ENCODE results near the gene CBX4. TPM values are rescaled to one million over a fixed set of nuclear protein-coding genes. Genes with fewer than 3 reads are reported as not detected.

Gene CBX4
- total RNA-seq, 1 donor from 2014 or later = 25.7 TPM

GRCh38 chr17:79818026-79818758, 21.0 kb downstream of the CBX4 start:
- Histone ChIP-seq H3K4me3 (no peak overlapping the region), H3K27ac (no peak overlapping the region), H3K4me1 (peaks cover 7 to 12% of the 10 kb centered on the region in 2 donors), H3K27me3 (peaks cover 29% of the 10 kb centered on the region), H3K9me3 (no peaks in the 10 kb centered on the region), H3K36me3 (no peaks in the 10 kb centered on the region)
- intact Hi-C loops (cut with DNase I) = no loop called here
- TF ChIP-seq CTCF (IDR thresholded peaks at IDR 0.05) = no peak
- DNase-seq (ENCODE audit: low spot score in 2 of 2) = no peak

- H3K4me3 ChIP-seq = no peak overlapping the region
- peaks cover 49% of the 10 kb centered on the region for H3K27me3 ChIP-seq
- no peak overlapping the region for H3K27ac ChIP-seq
- H3K36me3 ChIP-seq = no peaks in the 10 kb centered on the region
- H3K9me3 ChIP-seq = no peaks in the 10 kb centered on the region
- no peak for DNase-seq (ENCODE audit: low spot score in 2 of 2)
- TF ChIP-seq CTCF (IDR thresholded peaks at IDR 0.05) = no peak
- intact Hi-C loops (cut with DNase I) = loop anchor here (2.0 kb wide), 1 partner anchor 41 kb away; no protein-coding TSS in a partner anchor
- peaks cover 21 to 33% of the 10 kb centered on the region in 2 donors for H3K4me1 ChIP-seq
These were observed 23.3 kb downstream of the CBX4 start for GRCh38 chr17:79815836-79816461.

DNA sequence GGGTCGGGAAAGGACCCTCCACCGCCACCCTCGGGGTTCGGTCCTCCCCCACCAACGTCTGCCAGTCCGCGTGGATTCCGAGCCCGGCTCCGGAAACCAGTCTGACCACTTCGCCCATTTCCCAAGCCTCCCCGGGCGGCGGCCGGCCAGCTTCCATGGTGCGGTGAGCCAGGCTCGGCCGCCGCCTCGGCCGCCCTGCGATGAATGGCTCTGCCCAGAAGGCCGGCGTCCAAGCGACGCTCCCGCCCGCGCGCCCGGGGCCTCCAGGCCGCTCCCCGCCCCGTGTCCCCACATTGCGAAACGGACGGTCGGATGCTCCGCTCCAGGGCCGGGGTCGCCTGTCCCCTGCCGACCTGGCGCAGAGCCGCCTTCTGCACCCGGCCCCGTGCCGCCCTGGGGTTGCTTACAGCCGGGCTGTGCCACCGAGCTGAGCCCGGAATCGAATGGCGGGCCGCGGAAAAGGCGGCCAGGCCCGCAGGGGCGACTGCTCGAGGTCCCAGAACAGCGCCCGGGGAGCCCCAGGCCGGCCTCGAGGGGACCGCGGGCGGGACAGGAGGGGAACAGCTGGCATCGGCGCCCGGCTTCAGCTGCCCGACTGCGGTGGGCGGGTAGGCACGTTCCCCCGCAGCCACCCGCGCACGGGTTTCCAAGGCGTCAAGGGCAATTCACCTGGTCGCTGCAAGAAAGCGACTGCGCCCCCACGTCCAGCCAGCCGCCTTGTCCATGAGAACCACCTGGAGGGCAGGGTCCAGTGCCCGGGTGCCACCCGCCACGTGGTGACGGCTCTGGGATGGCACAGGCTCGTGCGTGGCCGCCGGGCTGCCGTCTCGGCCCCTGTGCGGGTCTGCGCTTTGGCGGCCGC, 24.0 kb downstream of the CBX4 start:
- H3K4me1 ChIP-seq = peaks cover 23 to 39% of the 10 kb centered on the region in 2 donors
- H3K9me3 ChIP-seq = no peaks in the 10 kb centered on the region
- H3K27me3 ChIP-seq = peaks cover 51% of the 10 kb centered on the region
- H3K4me3 ChIP-seq = peak overlapping the region; percentile 24 to 59
- DNase-seq (ENCODE audit: low spot score in 2 of 2) = no peak
- no peak for TF ChIP-seq CTCF (IDR thresholded peaks at IDR 0.05)
- intact Hi-C loops (cut with DNase I) = loop anchor here (2.0 kb wide), 1 partner anchor 40 kb away; no protein-coding TSS in a partner anchor
- no peaks in the 10 kb centered on the region for H3K36me3 ChIP-seq
- no peak overlapping the region for H3K27ac ChIP-seq

- intact Hi-C loops (cut with DNase I) = loop anchor here (2.0 kb wide), 1 partner anchor 40 kb away; no protein-coding TSS in a partner anchor
- Histone ChIP-seq H3K4me3 (peak overlapping the region; percentile 24 to 59), H3K9me3 (no peaks in the 10 kb centered on the region), H3K27me3 (peaks cover 56% of the 10 kb centered on the region), H3K36me3 (no peaks in the 10 kb centered on the region), H3K4me1 (peaks cover 23 to 44% of the 10 kb centered on the region in 2 donors), H3K27ac (no peak overlapping the region)
- no peak for DNase-seq (ENCODE audit: low spot score in 2 of 2)
- no peak for TF ChIP-seq CTCF (IDR thresholded peaks at IDR 0.05)
These were observed 24.9 kb downstream of the CBX4 start for GRCh38 chr17:79814127-79814973.

All from ascending aorta (tissue), 2 donors.